ENCODE measurements around the gene IL1RAPL2.

- TF ChIP-seq POLR2A (IDR thresholded peaks at IDR 0.05; ENCODE audit: low read depth): no peak
- TF ChIP-seq CTCF (IDR thresholded peaks at IDR 0.05): no peak
- TF ChIP-seq EP300 (IDR thresholded peaks at IDR 0.05): no peak
- TF ChIP-seq POLR2AphosphoS5 (IDR thresholded peaks at IDR 0.05): no peak
These were observed 1087.9 kb downstream of the IL1RAPL2 start for GRCh38 chrX:105653891-105654290.

All from esophagus muscularis mucosa (tissue), 4 donors.